ENCODE data around the gene LIM2.

GRCh38 chr19:51391073-51391611, 3.4 kb upstream of the LIM2 start:
- TF ChIP-seq CTCF (IDR thresholded peaks at IDR 0.05) (no peak), USF2 (IDR thresholded peaks at IDR 0.05) (no peak), MAFK (IDR thresholded peaks at IDR 0.05; ENCODE audit: partially characterized antibody) (no peak), POLR2A (IDR thresholded peaks at IDR 0.05; ENCODE audit: low read length) (no peak), RFX5 (IDR thresholded peaks at IDR 0.05) (no peak), RAD21 (conservative IDR thresholded peaks at IDR 0.05 in 1 of 2, IDR thresholded peaks at IDR 0.05 in 1 of 2) (no peak), HOXB5 (CRISPR knock-in tag; IDR thresholded peaks at IDR 0.05) (no peak), ZSCAN20 (CRISPR knock-in tag; IDR thresholded peaks at IDR 0.05) (no peak), CBX2 (IDR thresholded peaks at IDR 0.05; ENCODE audit: borderline replicate concordance, low read depth) (no peak), REST (IDR thresholded peaks at IDR 0.05) (no peak), EP300 (IDR thresholded peaks at IDR 0.05) (no peak), NPAS2 (CRISPR knock-in tag; IDR thresholded peaks at IDR 0.05; ENCODE audit: borderline replicate concordance) (no peak), PBX3 (IDR thresholded peaks at IDR 0.05) (no peak), POLR2AphosphoS2 (conservative IDR thresholded peaks at IDR 0.05; ENCODE audit: low read length) (no peak)

All from A549 (cell line).